ENCODE measurements around the gene CDPF1. TPM values are rescaled to one million over a fixed set of nuclear protein-coding genes. Genes with fewer than 3 reads are reported as not detected.
A peak's percentile ranks its signal among the peaks of the same experiment; 100 is the strongest.

CDPF1 gene
- total RNA-seq, 3 donors from 2014 or later, result 6.6 to 10.4 (median 6.7) TPM

GRCh38 chr22:46280063-46280817 is 30.1 kb upstream of the CDPF1 start:
- H3K4me1 ChIP-seq (ENCODE audit: low read depth), result no peaks in the 10 kb centered on the region
- TF ChIP-seq CTCF (IDR thresholded peaks at IDR 0.05), result no peak
- intact Hi-C loops (cut with DNase I, micrococcal nuclease), result no loop called here
- H3K9me3 ChIP-seq, result no peaks in the 10 kb centered on the region
- no peak overlapping the region for H3K4me3 ChIP-seq
- no peak for ATAC-seq
- no peak for DNase-seq
- H3K36me3 ChIP-seq (ENCODE audit: low read depth), result peaks cover 26% of the 10 kb centered on the region

- TF ChIP-seq CTCF (IDR thresholded peaks at IDR 0.05), result no peak
- Histone ChIP-seq H3K4me1 (ENCODE audit: low read depth) (no peaks in the 10 kb centered on the region), H3K36me3 (ENCODE audit: low read depth) (peaks cover 28% of the 10 kb centered on the region), H3K4me3 (no peak overlapping the region), H3K9me3 (no peaks in the 10 kb centered on the region)
- intact Hi-C loops (cut with DNase I, micrococcal nuclease), result no loop called here
- ATAC-seq, result no peak
- DNase-seq, result no peak
These were observed 28.9 kb upstream of the CDPF1 start for GRCh38 chr22:46278656-46279645.

GRCh38 chr22:46276563-46276962 is 26.5 kb upstream of the CDPF1 start:
- Histone ChIP-seq H3K36me3 (ENCODE audit: low read depth) (peaks cover 27% of the 10 kb centered on the region), H3K4me3 (no peak overlapping the region), H3K4me1 (ENCODE audit: low read depth) (no peaks in the 10 kb centered on the region), H3K9me3 (no peaks in the 10 kb centered on the region)
- DNase-seq (no peak), ATAC-seq (no peak)
- TF ChIP-seq CTCF (IDR thresholded peaks at IDR 0.05), result no peak
- intact Hi-C loops (cut with DNase I, micrococcal nuclease), result no loop called here

- ATAC-seq, result peak; percentile 30
- no peak for DNase-seq
- Histone ChIP-seq H3K4me3 (no peak overlapping the region), H3K4me1 (ENCODE audit: low read depth) (no peaks in the 10 kb centered on the region), H3K36me3 (ENCODE audit: low read depth) (peaks cover 23% of the 10 kb centered on the region), H3K9me3 (no peaks in the 10 kb centered on the region)
- no peak for TF ChIP-seq CTCF (IDR thresholded peaks at IDR 0.05)
- intact Hi-C loops (cut with DNase I, micrococcal nuclease), result no loop called here
These were observed 25.5 kb upstream of the CDPF1 start for GRCh38 chr22:46275455-46276122.

GRCh38 chr22:46274381-46274780 is 24.3 kb upstream of the CDPF1 start:
- peak in 1 of 3 donors; percentile 12 for DNase-seq
- intact Hi-C loops (cut with DNase I, micrococcal nuclease), result no loop called here

More at GRCh38 chr22:46274381-46274780, 24.3 kb upstream of the CDPF1 start:
- no peak for ATAC-seq
- Histone ChIP-seq H3K9me3 (no peaks in the 10 kb centered on the region), H3K36me3 (ENCODE audit: low read depth) (peaks cover 18% of the 10 kb centered on the region), H3K4me3 (no peak overlapping the region), H3K4me1 (ENCODE audit: low read depth) (peaks cover 2% of the 10 kb centered on the region)
- TF ChIP-seq CTCF (IDR thresholded peaks at IDR 0.05), result no peak

All from mucosa of descending colon (tissue), 3 donors.